ENCODE results near the gene WASHC1.
"Not testable (repeated sequence)": the region's sequence is repeated elsewhere in the genome, so short reads cannot be mapped to it uniquely, and the experiment has no call there.

The WASHC1 gene

GRCh38 chr9:43636-44035 lies 14.4 kb upstream of the WASHC1 start:
- H3K27me3 ChIP-seq; H3K36me3 ChIP-seq; H3K4me1 ChIP-seq; DNase-seq; H3K27ac ChIP-seq; H3K9me3 ChIP-seq; intact Hi-C loops (cut with DNase I; ENCODE audit: low total_unique reads); H3K4me3 ChIP-seq: not testable (repeated sequence)

- intact Hi-C loops (cut with DNase I; ENCODE audit: low total_unique reads); H3K36me3 ChIP-seq; H3K4me3 ChIP-seq; H3K27me3 ChIP-seq; DNase-seq; H3K9me3 ChIP-seq; H3K27ac ChIP-seq; H3K4me1 ChIP-seq: not testable (repeated sequence)
These were observed 13.9 kb upstream of the WASHC1 start for GRCh38 chr9:43116-43515.

- H3K4me3 ChIP-seq; DNase-seq; H3K36me3 ChIP-seq; H3K27ac ChIP-seq; intact Hi-C loops (cut with DNase I; ENCODE audit: low total_unique reads); H3K4me1 ChIP-seq; H3K9me3 ChIP-seq; H3K27me3 ChIP-seq: not testable (repeated sequence)
These were observed 12.6 kb upstream of the WASHC1 start for GRCh38 chr9:41819-42218.

- intact Hi-C loops (cut with DNase I; ENCODE audit: low total_unique reads); H3K27me3 ChIP-seq; DNase-seq; H3K36me3 ChIP-seq; H3K4me1 ChIP-seq; H3K4me3 ChIP-seq; H3K27ac ChIP-seq; H3K9me3 ChIP-seq: not testable (repeated sequence)
These were observed 12.0 kb upstream of the WASHC1 start for GRCh38 chr9:41261-41676.

- H3K4me1 ChIP-seq; H3K27ac ChIP-seq; H3K36me3 ChIP-seq; H3K9me3 ChIP-seq; H3K27me3 ChIP-seq; DNase-seq; intact Hi-C loops (cut with DNase I; ENCODE audit: low total_unique reads); H3K4me3 ChIP-seq: not testable (repeated sequence)
These were observed 3.1 kb upstream of the WASHC1 start for GRCh38 chr9:32308-32707.

- H3K27ac ChIP-seq; H3K9me3 ChIP-seq; intact Hi-C loops (cut with DNase I; ENCODE audit: low total_unique reads); H3K36me3 ChIP-seq; DNase-seq; H3K4me1 ChIP-seq; H3K27me3 ChIP-seq: not testable (repeated sequence)
- peak overlapping the region; percentile 37 to 51 for H3K4me3 ChIP-seq
These were observed 481 bp downstream of the WASHC1 start for GRCh38 chr9:28775-29174.

GRCh38 chr9:21621-22020 lies 7.6 kb downstream of the WASHC1 start:
- H3K27me3 ChIP-seq; DNase-seq; intact Hi-C loops (cut with DNase I; ENCODE audit: low total_unique reads): not testable (repeated sequence)

GRCh38 chr9:16875-17274 lies 12.4 kb downstream of the WASHC1 start:
- DNase-seq; H3K4me1 ChIP-seq; H3K27ac ChIP-seq; H3K27me3 ChIP-seq; H3K36me3 ChIP-seq; intact Hi-C loops (cut with DNase I; ENCODE audit: low total_unique reads); H3K4me3 ChIP-seq; H3K9me3 ChIP-seq: not testable (repeated sequence)

More at GRCh38 chr9:21621-22020, 7.6 kb downstream of the WASHC1 start:
- not testable (repeated sequence) for H3K4me3 ChIP-seq, H3K36me3 ChIP-seq, H3K9me3 ChIP-seq, H3K4me1 ChIP-seq, H3K27ac ChIP-seq

- H3K27me3 ChIP-seq; H3K4me3 ChIP-seq; H3K36me3 ChIP-seq; intact Hi-C loops (cut with DNase I; ENCODE audit: low total_unique reads); H3K4me1 ChIP-seq; H3K27ac ChIP-seq; H3K9me3 ChIP-seq: not testable (repeated sequence)
- peak in 1 of 2 donors; percentile 72 for DNase-seq
These were observed 15.0 kb downstream of the WASHC1 start for GRCh38 chr9:14129-14809.

- H3K27ac ChIP-seq; intact Hi-C loops (cut with DNase I; ENCODE audit: low total_unique reads); H3K36me3 ChIP-seq; H3K9me3 ChIP-seq; H3K4me3 ChIP-seq; H3K4me1 ChIP-seq; H3K27me3 ChIP-seq: not testable (repeated sequence)
- TF ChIP-seq CTCF (IDR thresholded peaks at IDR 0.05), result peak in 1 of 2 experiments; percentile 13
- peak; percentile 20 to 74 for DNase-seq
These were observed 18.1 kb downstream of the WASHC1 start for GRCh38 chr9:11206-11605.

- intact Hi-C loops (cut with DNase I; ENCODE audit: low total_unique reads); H3K36me3 ChIP-seq: not testable (repeated sequence)
These were observed 18.6 kb downstream of the WASHC1 start for GRCh38 chr9:10653-11053.

GRCh38 chr9:10207-10606 lies 19.0 kb downstream of the WASHC1 start:
- H3K27ac ChIP-seq; H3K9me3 ChIP-seq; H3K36me3 ChIP-seq; H3K4me3 ChIP-seq; DNase-seq; H3K4me1 ChIP-seq; H3K27me3 ChIP-seq; intact Hi-C loops (cut with DNase I; ENCODE audit: low total_unique reads): not testable (repeated sequence)

More at GRCh38 chr9:10653-11053, 18.6 kb downstream of the WASHC1 start:
- H3K27me3 ChIP-seq, H3K27ac ChIP-seq, DNase-seq, H3K4me3 ChIP-seq, H3K9me3 ChIP-seq, H3K4me1 ChIP-seq: not testable (repeated sequence)

All from tibial artery (tissue), 4 donors.